ENCODE results near the gene IGSF21. TPM values are rescaled to one million over a fixed set of nuclear protein-coding genes. Genes with fewer than 3 reads are reported as not detected.

IGSF21 gene
- total RNA-seq, 1 experiment from 2014 or later, result not detected

GRCh38 chr1:18264450-18265039, 156.9 kb downstream of the IGSF21 start:
- no TSS peak for BruUV-seq (replicated peaks)
- no peak for DNase-seq (ENCODE audit: unreplicated experiment)

GRCh38 chr1:18265641-18266040, 158.0 kb downstream of the IGSF21 start:
- TF ChIP-seq CTCF (IDR thresholded peaks at IDR 0.05; ENCODE audit: unreplicated experiment), result no peak
- no TSS peak for BruUV-seq (replicated peaks)
- POLR2A ChIA-PET, result no interaction called here
- Mint-ChIP-seq H3K27ac (ENCODE audit: low read depth, unreplicated experiment) (no peak overlapping the region), H3K9me3 (ENCODE audit: unreplicated experiment) (no peaks in the 10 kb centered on the region), H3K36me3 (ENCODE audit: insufficient read depth, unreplicated experiment) (no peaks in the 10 kb centered on the region), H3K4me1 (ENCODE audit: insufficient read depth, unreplicated experiment) (no peaks in the 10 kb centered on the region), H3K27me3 (ENCODE audit: insufficient read depth, unreplicated experiment) (peaks cover 30% of the 10 kb centered on the region), H3K4me3 (ENCODE audit: unreplicated experiment) (no peak overlapping the region)
- no peak for DNase-seq (ENCODE audit: unreplicated experiment)
- CTCF ChIA-PET, result no interaction called here
- intact Hi-C loops (cut with micrococcal nuclease), result no loop called here

More at GRCh38 chr1:18264450-18265039, 156.9 kb downstream of the IGSF21 start:
- ChIA-PET CTCF (no interaction called here), POLR2A (no interaction called here)
- peaks cover 30% of the 10 kb centered on the region for H3K27me3 Mint-ChIP-seq (ENCODE audit: insufficient read depth, unreplicated experiment)
- H3K36me3 Mint-ChIP-seq (ENCODE audit: insufficient read depth, unreplicated experiment), result no peaks in the 10 kb centered on the region
- intact Hi-C loops (cut with micrococcal nuclease), result no loop called here
- peaks cover 7% of the 10 kb centered on the region for H3K9me3 Mint-ChIP-seq (ENCODE audit: unreplicated experiment)
- no peak overlapping the region for H3K27ac Mint-ChIP-seq (ENCODE audit: low read depth, unreplicated experiment)
- no peak for TF ChIP-seq CTCF (IDR thresholded peaks at IDR 0.05; ENCODE audit: unreplicated experiment)
- no peak overlapping the region for H3K4me3 Mint-ChIP-seq (ENCODE audit: unreplicated experiment)
- H3K4me1 Mint-ChIP-seq (ENCODE audit: insufficient read depth, unreplicated experiment), result no peaks in the 10 kb centered on the region

GRCh38 chr1:18266391-18266790, 158.8 kb downstream of the IGSF21 start:
- POLR2A ChIA-PET, result no interaction called here
- intact Hi-C loops (cut with micrococcal nuclease), result no loop called here
- Mint-ChIP-seq H3K9me3 (ENCODE audit: unreplicated experiment) (no peaks in the 10 kb centered on the region), H3K4me3 (ENCODE audit: unreplicated experiment) (no peak overlapping the region), H3K36me3 (ENCODE audit: insufficient read depth, unreplicated experiment) (no peaks in the 10 kb centered on the region), H3K27me3 (ENCODE audit: insufficient read depth, unreplicated experiment) (peaks cover 28% of the 10 kb centered on the region), H3K4me1 (ENCODE audit: insufficient read depth, unreplicated experiment) (no peaks in the 10 kb centered on the region), H3K27ac (ENCODE audit: low read depth, unreplicated experiment) (no peak overlapping the region)
- no TSS peak for BruUV-seq (replicated peaks)
- TF ChIP-seq CTCF (IDR thresholded peaks at IDR 0.05; ENCODE audit: unreplicated experiment), result no peak
- CTCF ChIA-PET, result interaction anchor here (0.6 kb wide), 2 partner anchors 171 to 596 kb away, joined by 3 to 6 read pairs; no protein-coding TSS in a partner anchor
- no peak for DNase-seq (ENCODE audit: unreplicated experiment)

GRCh38 chr1:18271336-18271735, 163.7 kb downstream of the IGSF21 start:
- Mint-ChIP-seq H3K4me1 (ENCODE audit: insufficient read depth, unreplicated experiment) (no peaks in the 10 kb centered on the region), H3K27me3 (ENCODE audit: insufficient read depth, unreplicated experiment) (no peaks in the 10 kb centered on the region), H3K9me3 (ENCODE audit: unreplicated experiment) (peaks cover 7% of the 10 kb centered on the region), H3K36me3 (ENCODE audit: insufficient read depth, unreplicated experiment) (no peaks in the 10 kb centered on the region), H3K4me3 (ENCODE audit: unreplicated experiment) (no peak overlapping the region), H3K27ac (ENCODE audit: low read depth, unreplicated experiment) (no peak overlapping the region)
- ChIA-PET POLR2A (no interaction called here), CTCF (no interaction called here)
- DNase-seq (ENCODE audit: unreplicated experiment), result no peak
- TF ChIP-seq CTCF (IDR thresholded peaks at IDR 0.05; ENCODE audit: unreplicated experiment), result no peak
- intact Hi-C loops (cut with micrococcal nuclease), result no loop called here
- BruUV-seq (replicated peaks), result no TSS peak
